B cell (primary cell): ENCODE results near the gene ESRRB. TPM values are rescaled to one million over a fixed set of nuclear protein-coding genes. Genes with fewer than 3 reads are reported as not detected.

Experiments used
- ATAC-seq: fragments of 200-7000 bp; cut with Tn5 transposase; one replicate; pipeline ENCODE4 v1.10.0; 2021; ENCODE audit warnings: low read depth, mild to moderate bottlenecking, moderate number of reproducible peaks, moderate library complexity
- CTCF ChIA-PET: fragments of 350-600 bp; sonication (Branson Sonifier 250); formaldehyde crosslinking; loops from one replicate; lab custom pipeline; 2021; ENCODE audit warnings: antibody characterized with exemption, inconsistent platforms; lab: Charles Lee
- POLR2A ChIA-PET: fragments of 350-600 bp; sonication (Branson Sonifier 250); formaldehyde crosslinking; loops from one replicate; lab custom pipeline; 2021; ENCODE audit warnings: antibody characterized with exemption; lab: Charles Lee
- DNase-seq: peaks from one replicate; pipeline ENCODE4 v3.0.0; 2013
- H2AFZ ChIP-seq: 2 replicates; pipeline ENCODE4 v1.6.1; 2012; ENCODE audit warnings: mild to moderate bottlenecking, low read depth, low read length; ENCODE audit not compliant: insufficient read depth, poor library complexity, severe bottlenecking
- H3K27ac ChIP-seq, 2 donors: 1 replicate in 1 of 2; 2 replicates in 1 of 2; pipeline ENCODE4 v1.5.1; 2012 to 2013; ENCODE audit warnings: low read length in 2 of 2, mild to moderate bottlenecking in 2 of 2, moderate library complexity in 1 of 2
- H3K27me3 ChIP-seq, 4 experiments: fragments of 200-600 bp in 1 of 4; sonication (generic) in 1 of 4; replicated peaks in 1 of 4; 1 replicate in 2 of 4; 2 replicates in 2 of 4; pipeline versions ENCODE4 v1.6.1 to v1.7.0; 2013 to 2016; ENCODE audit warnings: low read length in 3 of 4, mild to moderate bottlenecking in 2 of 4, mixed read lengths in 1 of 4, moderate library complexity in 1 of 4; ENCODE audit not compliant: insufficient read depth in 4 of 4, control insufficient read depth in 3 of 4; ENCODE audit errors: control extremely low read depth in 1 of 4
- H3K36me3 ChIP-seq, 2 experiments: replicated peaks in 1 of 2; 1 replicate in 1 of 2; 2 replicates in 1 of 2; pipeline versions ENCODE4 v1.6.1 to v1.7.1; 2013; ENCODE audit warnings: low read length in 1 of 2; ENCODE audit not compliant: insufficient read depth in 2 of 2, control insufficient read depth in 1 of 2; ENCODE audit errors: control extremely low read depth in 1 of 2, extremely low read depth in 1 of 2
- H3K4me1 ChIP-seq, 2 donors: fragments of 200-600 bp in 1 of 2; sonication (generic) in 1 of 2; 1 replicate in 1 of 2; 2 replicates in 1 of 2; pipeline versions ENCODE4 v1.5.1 to v1.6.1; 2013 to 2017; ENCODE audit warnings: low read length in 2 of 2; ENCODE audit not compliant: control insufficient read depth in 2 of 2, insufficient read depth in 2 of 2
- H3K4me2 ChIP-seq: replicated peaks from 2 replicates; pipeline ENCODE3; 2012; ENCODE audit warnings: mild to moderate bottlenecking, low read depth, low read length; ENCODE audit not compliant: poor library complexity, severe bottlenecking
- H3K4me3 ChIP-seq, 5 experiments: fragments of 200-600 bp in 1 of 5; sonication (generic) in 1 of 5; 1 replicate in 3 of 5; 2 replicates in 2 of 5; pipeline versions ENCODE4 v1.5.1 to v1.7.0; 2011 to 2016; ENCODE audit warnings: low read length in 4 of 5, mild to moderate bottlenecking in 4 of 5, low read depth in 2 of 5, control low read depth in 1 of 5, moderate library complexity in 1 of 5; ENCODE audit not compliant: insufficient read depth in 1 of 5; ENCODE audit errors: control extremely low read depth in 1 of 5, extremely low read depth in 1 of 5
- H3K79me2 ChIP-seq: fragments of 200-600 bp; sonication (generic); one replicate; pipeline ENCODE4 v1.6.0; 2016; ENCODE audit warnings: low read length; ENCODE audit not compliant: control insufficient read depth, insufficient read depth
- H3K9ac ChIP-seq: fragments of 200-600 bp; sonication (generic); 2 replicates; pipeline ENCODE4 v1.6.1; 2017; ENCODE audit warnings: mild to moderate bottlenecking, low read length, moderate library complexity
- H3K9me3 ChIP-seq, 3 donors: one replicate each; pipeline versions ENCODE4 v1.6.1 to v1.7.1; 2013; ENCODE audit warnings: low read length in 2 of 3; ENCODE audit not compliant: control insufficient read depth in 2 of 3, insufficient read depth in 1 of 3; ENCODE audit errors: control extremely low read depth in 1 of 3
- H4K20me1 ChIP-seq: 2 replicates; pipeline ENCODE4 v1.6.0; 2012; ENCODE audit warnings: mild to moderate bottlenecking, low read length; ENCODE audit not compliant: insufficient read depth, control insufficient read depth, poor library complexity, severe bottlenecking
- H3K27ac Mint-ChIP-seq: one replicate; pipeline ENCODE4 v1.8.0; 2021; ENCODE audit warnings: mixed read lengths
- H3K27me3 Mint-ChIP-seq: one replicate; pipeline ENCODE4 v1.8.0; 2021; ENCODE audit warnings: mixed read lengths
- H3K4me1 Mint-ChIP-seq: one replicate; pipeline ENCODE4 v1.8.0; 2021; ENCODE audit warnings: mixed read lengths
- H3K4me3 Mint-ChIP-seq: one replicate; pipeline ENCODE4 v1.8.0; 2021; ENCODE audit warnings: mixed read lengths
- H3K9me3 Mint-ChIP-seq: one replicate; pipeline ENCODE4 v1.8.0; 2022; ENCODE audit warnings: mixed read lengths; ENCODE audit not compliant: insufficient read depth
- EZH2 ChIP-seq: IDR thresholded peaks from 2 replicates; pipeline ENCODE4 v1.6.1; 2012; ENCODE audit warnings: borderline replicate concordance, low read depth, mild to moderate bottlenecking, moderate library complexity, low read length; ENCODE audit not compliant: insufficient read depth, poor library complexity, severe bottlenecking
- WGBS: methylation state at CpG from one replicate; pipeline ENCODE4 v1.1.5; 2013; ENCODE audit warnings: missing lambda C conversion rate; ENCODE audit not compliant: insufficient coverage; 5-methylcytosine and 5-hydroxymethylcytosine counted together
- intact Hi-C: fragments of 100-400 bp; cut with micrococcal nuclease; formaldehyde crosslinking; loops from one replicate; pipeline ENCODE4 v1.10.0; 2022
- polyA plus RNA-seq: library from polyadenylated mRNA; depleted of rRNA; stranded (reverse); fragments of >200 nt; gene quantifications from 2 replicates; pipeline ENCODE4 v1.2.3, GENCODE V29; 2012
- total RNA-seq, 2 donors: library from RNA; stranded (reverse); fragments of 120-200 nt in 1 of 2; gene quantifications; 1 replicate in 1 of 2; 2 replicates in 1 of 2; pipeline versions ENCODE4 v1.2.3 to v1.2.4, GENCODE V29; 2013 to 2022
- TF ChIP-seq, protein P1 (sequence below): fragments of 200-600 bp; IDR thresholded peaks from one replicate; pipeline ENCODE4 v1.8.0; 2022; ENCODE audit warnings: antibody characterized with exemption, mild to moderate bottlenecking

The ESRRB gene
- total and polyA plus RNA-seq, 2 donors (not counting 1 experiment from before 2014, with no cell fraction given): 0.13 TPM; not detected in 1

DNA sequence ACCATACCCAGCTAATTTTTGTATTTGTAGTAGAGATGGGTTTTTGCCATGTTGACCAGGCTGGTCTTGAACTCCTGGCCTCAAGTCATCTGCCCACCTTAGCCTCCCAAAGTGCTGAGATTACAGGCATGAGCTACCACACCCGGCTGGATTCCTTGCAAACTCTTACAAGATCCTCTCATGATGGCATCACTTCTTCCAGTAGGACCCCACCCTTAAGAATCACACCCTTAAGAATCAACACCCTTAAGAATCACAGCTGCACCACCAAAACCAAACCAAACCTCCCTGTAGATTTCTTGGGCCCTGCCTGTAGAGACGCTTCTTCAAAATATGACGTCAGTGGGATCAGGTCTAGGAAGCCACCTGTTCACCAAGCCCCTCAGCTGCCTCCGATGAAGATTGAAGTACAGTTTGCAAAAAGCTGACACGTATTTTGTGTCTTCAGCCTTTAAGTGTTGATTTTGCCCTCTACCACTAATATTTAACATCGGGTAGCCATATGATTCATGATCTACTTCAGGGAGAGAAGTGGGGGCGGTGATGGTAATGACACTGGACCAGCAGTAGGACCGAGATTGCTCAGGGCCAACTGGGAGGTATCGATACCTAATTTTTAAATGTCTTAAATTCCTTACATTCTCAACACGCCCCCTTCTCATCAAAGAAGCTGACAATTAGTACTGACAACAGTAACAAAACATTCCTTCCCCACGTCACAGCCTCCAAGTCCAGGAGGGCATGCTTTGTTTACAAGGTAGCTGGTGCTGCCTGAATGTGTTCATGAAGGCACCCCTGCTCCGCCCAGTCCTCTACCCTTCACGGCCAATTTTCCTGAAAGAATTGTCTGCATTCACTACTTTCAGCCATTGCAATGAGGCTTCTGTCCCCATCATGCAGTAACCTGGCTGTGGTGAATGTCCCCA is 57.2 kb downstream of the ESRRB start:
- no peaks in the 10 kb centered on the region for H3K4me1 ChIP-seq
- no peaks in the 10 kb centered on the region for H4K20me1 ChIP-seq
- DNase-seq: no peak
- H3K4me3 ChIP-seq: no peak overlapping the region
- POLR2A ChIA-PET: no interaction called here
- Mint-ChIP-seq H3K4me1 (no peaks in the 10 kb centered on the region), H3K27me3 (peaks cover 29% of the 10 kb centered on the region), H3K27ac (no peak overlapping the region), H3K4me3 (no peak overlapping the region), H3K9me3 (no peaks in the 10 kb centered on the region)
- no peak overlapping the region for H2AFZ ChIP-seq
- no peak for ATAC-seq
- intact Hi-C loops: no loop called here
- H3K9me3 ChIP-seq: no peaks in the 10 kb centered on the region
- WGBS: 77% methylated on average over 4 of the region's 13 CpGs
- no peaks in the 10 kb centered on the region for H3K36me3 ChIP-seq
- no peak overlapping the region for H3K4me2 ChIP-seq
- no peak overlapping the region for H3K9ac ChIP-seq
- H3K27me3 ChIP-seq: peaks cover 0 to 4% (median 1%) of the 10 kb centered on the region in 4 experiments
- CTCF ChIA-PET: no interaction called here
- H3K79me2 ChIP-seq: no peaks in the 10 kb centered on the region
- TF ChIP-seq, protein P1, sequence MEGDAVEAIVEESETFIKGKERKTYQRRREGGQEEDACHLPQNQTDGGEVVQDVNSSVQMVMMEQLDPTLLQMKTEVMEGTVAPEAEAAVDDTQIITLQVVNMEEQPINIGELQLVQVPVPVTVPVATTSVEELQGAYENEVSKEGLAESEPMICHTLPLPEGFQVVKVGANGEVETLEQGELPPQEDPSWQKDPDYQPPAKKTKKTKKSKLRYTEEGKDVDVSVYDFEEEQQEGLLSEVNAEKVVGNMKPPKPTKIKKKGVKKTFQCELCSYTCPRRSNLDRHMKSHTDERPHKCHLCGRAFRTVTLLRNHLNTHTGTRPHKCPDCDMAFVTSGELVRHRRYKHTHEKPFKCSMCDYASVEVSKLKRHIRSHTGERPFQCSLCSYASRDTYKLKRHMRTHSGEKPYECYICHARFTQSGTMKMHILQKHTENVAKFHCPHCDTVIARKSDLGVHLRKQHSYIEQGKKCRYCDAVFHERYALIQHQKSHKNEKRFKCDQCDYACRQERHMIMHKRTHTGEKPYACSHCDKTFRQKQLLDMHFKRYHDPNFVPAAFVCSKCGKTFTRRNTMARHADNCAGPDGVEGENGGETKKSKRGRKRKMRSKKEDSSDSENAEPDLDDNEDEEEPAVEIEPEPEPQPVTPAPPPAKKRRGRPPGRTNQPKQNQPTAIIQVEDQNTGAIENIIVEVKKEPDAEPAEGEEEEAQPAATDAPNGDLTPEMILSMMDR: no peak
- no peak for TF ChIP-seq EZH2
- no peak overlapping the region for H3K27ac ChIP-seq

- Histone ChIP-seq H4K20me1 (no peaks in the 10 kb centered on the region), H3K4me3 (no peak overlapping the region), H3K79me2 (no peaks in the 10 kb centered on the region), H3K4me2 (no peak overlapping the region), H3K4me1 (no peaks in the 10 kb centered on the region), H3K9ac (no peak overlapping the region), H3K27ac (no peak overlapping the region), H3K27me3 (peaks cover 0 to 4% (median 0%) of the 10 kb centered on the region in 4 experiments), H2AFZ (no peak overlapping the region), H3K9me3 (no peaks in the 10 kb centered on the region), H3K36me3 (no peaks in the 10 kb centered on the region)
- H3K4me1 Mint-ChIP-seq: no peaks in the 10 kb centered on the region
- H3K27me3 Mint-ChIP-seq: peaks cover 29% of the 10 kb centered on the region
- WGBS: 4% methylated on average over 3 of the region's 9 CpGs
- CTCF ChIA-PET: no interaction called here
- intact Hi-C loops: no loop called here
- DNase-seq (no peak), ATAC-seq (no peak)
- POLR2A ChIA-PET: no interaction called here
- no peak overlapping the region for H3K27ac Mint-ChIP-seq
- H3K4me3 Mint-ChIP-seq: no peak overlapping the region
- H3K9me3 Mint-ChIP-seq: no peaks in the 10 kb centered on the region
- TF ChIP-seq EZH2: no peak
- TF ChIP-seq, protein P1: no peak
These were observed 58.3 kb downstream of the ESRRB start for GRCh38 chr14:76434220-76434619.
